Measurements from ENCODE around the gene UBN2.
"Not testable (repeated sequence)": the region's sequence is repeated elsewhere in the genome, so short reads cannot be mapped to it uniquely, and the experiment has no call there.

Gene UBN2

GRCh38 chr7:139189357-139189756, 41.7 kb upstream of the UBN2 start:
- H3K27ac ChIP-seq, result no peak overlapping the region
- in situ Hi-C loops (cut with HindIII; ENCODE audit: low pct_ligation_motif_present, low sequenced_read_pairs), result no loop called here
- H3K27me3 ChIP-seq (replicated peaks), result no peaks in the 10 kb centered on the region
- no peaks in the 10 kb centered on the region for H3K36me3 ChIP-seq (replicated peaks)
- TF ChIP-seq CTCF (IDR thresholded peaks at IDR 0.05; ENCODE audit: low read depth, low read length, missing control alignments), result no peak
- H3K4me3 ChIP-seq (ENCODE audit: low read depth, low read length), result no peak overlapping the region
- DNase-seq, result no peak

- Histone ChIP-seq H3K4me3 (ENCODE audit: low read depth, low read length) (no peak overlapping the region), H3K27ac (no peak overlapping the region), H3K27me3 (replicated peaks) (no peaks in the 10 kb centered on the region), H3K36me3 (replicated peaks) (no peaks in the 10 kb centered on the region)
- in situ Hi-C loops (cut with HindIII; ENCODE audit: low pct_ligation_motif_present, low sequenced_read_pairs), result no loop called here
- DNase-seq, result peak; percentile 6
- no peak for TF ChIP-seq CTCF (IDR thresholded peaks at IDR 0.05; ENCODE audit: low read depth, low read length, missing control alignments)
These were observed 38.9 kb upstream of the UBN2 start for GRCh38 chr7:139192014-139192706.

- Histone ChIP-seq H3K4me3 (ENCODE audit: low read depth, low read length) (no peak overlapping the region), H3K27ac (no peak overlapping the region), H3K36me3 (replicated peaks) (no peaks in the 10 kb centered on the region), H3K27me3 (replicated peaks) (no peaks in the 10 kb centered on the region)
- in situ Hi-C loops (cut with HindIII; ENCODE audit: low pct_ligation_motif_present, low sequenced_read_pairs), result no loop called here
- no peak for TF ChIP-seq CTCF (IDR thresholded peaks at IDR 0.05; ENCODE audit: low read depth, low read length, missing control alignments)
- no peak for DNase-seq
These were observed 30.7 kb upstream of the UBN2 start for GRCh38 chr7:139200382-139200781.

GRCh38 chr7:139203992-139204391, 27.0 kb upstream of the UBN2 start:
- no peak for DNase-seq
- in situ Hi-C loops (cut with HindIII; ENCODE audit: low pct_ligation_motif_present, low sequenced_read_pairs), result no loop called here
- no peak overlapping the region for H3K4me3 ChIP-seq (ENCODE audit: low read depth, low read length)
- no peaks in the 10 kb centered on the region for H3K36me3 ChIP-seq (replicated peaks)
- no peak for TF ChIP-seq CTCF (IDR thresholded peaks at IDR 0.05; ENCODE audit: low read depth, low read length, missing control alignments)
- no peaks in the 10 kb centered on the region for H3K27me3 ChIP-seq (replicated peaks)
- H3K27ac ChIP-seq, result no peak overlapping the region

DNA sequence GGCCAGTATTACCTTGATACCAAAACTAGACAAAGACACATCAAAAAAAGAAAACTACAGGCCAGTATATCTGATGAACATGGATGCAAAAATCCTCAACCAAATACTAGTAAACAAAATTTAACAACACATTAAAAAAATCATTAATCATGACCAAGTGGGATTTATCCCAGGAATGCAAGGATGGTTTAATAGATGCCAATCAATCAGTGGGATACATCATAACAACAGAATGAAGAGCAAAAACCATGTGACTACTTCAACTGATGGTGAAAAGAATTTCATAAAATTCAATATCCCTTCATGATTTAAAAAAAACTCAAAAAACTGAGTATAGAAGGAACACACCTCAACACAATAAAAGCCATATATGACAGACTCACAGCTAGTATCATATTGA, 25.2 kb upstream of the UBN2 start:
- DNase-seq, result no peak
- Histone ChIP-seq H3K36me3 (replicated peaks) (no peaks in the 10 kb centered on the region), H3K27me3 (replicated peaks) (no peaks in the 10 kb centered on the region), H3K4me3 (ENCODE audit: low read depth, low read length) (no peak overlapping the region), H3K27ac (no peak overlapping the region)
- in situ Hi-C loops (cut with HindIII; ENCODE audit: low pct_ligation_motif_present, low sequenced_read_pairs), result no loop called here
- no peak for TF ChIP-seq CTCF (IDR thresholded peaks at IDR 0.05; ENCODE audit: low read depth, low read length, missing control alignments)

- Histone ChIP-seq H3K27me3 (replicated peaks) (no peaks in the 10 kb centered on the region), H3K36me3 (replicated peaks) (no peaks in the 10 kb centered on the region), H3K4me3 (ENCODE audit: low read depth, low read length) (no peak overlapping the region), H3K27ac (no peak overlapping the region)
- no peak for TF ChIP-seq CTCF (IDR thresholded peaks at IDR 0.05; ENCODE audit: low read depth, low read length, missing control alignments)
- no peak for DNase-seq
- in situ Hi-C loops (cut with HindIII; ENCODE audit: low pct_ligation_motif_present, low sequenced_read_pairs), result no loop called here
These were observed 18.9 kb upstream of the UBN2 start for GRCh38 chr7:139212133-139212532.

GRCh38 chr7:139213489-139213888, 17.5 kb upstream of the UBN2 start:
- H3K27me3 ChIP-seq (replicated peaks); in situ Hi-C loops (cut with HindIII; ENCODE audit: low pct_ligation_motif_present, low sequenced_read_pairs); H3K27ac ChIP-seq; H3K36me3 ChIP-seq (replicated peaks); H3K4me3 ChIP-seq (ENCODE audit: low read depth, low read length); DNase-seq: not testable (repeated sequence)

Measured in brain microvascular endothelial cell (primary cell).